Activated T-helper 1 cell treated with anti-CD3 and anti-CD28 coated beads, Interleukin-12 subunit alpha, Interleukin-12 subunit beta, Interleukin-2, Interleukin-4 antibody, amounts not matched to agents 30 ng/mL and 10 ng/mL and 1 ng/mL, durations not matched to agents 14 hours and 24 hours and 36 hours (primary cell): ENCODE measurements around the gene EIF5. TPM values are rescaled to one million over a fixed set of nuclear protein-coding genes. Genes with fewer than 3 reads are reported as not detected.

Experiments used
- DNase-seq: peaks from one replicate; pipeline ENCODE4 v3.0.0; 2021; ENCODE audit warnings: low spot score
- H3K27ac Mint-ChIP-seq: one replicate; pipeline ENCODE4 v1.8.0; 2021; ENCODE audit warnings: mild to moderate bottlenecking, mixed read lengths
- H3K27me3 Mint-ChIP-seq: one replicate; pipeline ENCODE4 v1.8.0; 2022; ENCODE audit warnings: mild to moderate bottlenecking, moderate library complexity, mixed read lengths; ENCODE audit not compliant: insufficient read depth
- H3K36me3 Mint-ChIP-seq: one replicate; pipeline ENCODE4 v1.8.0; 2021; ENCODE audit warnings: low read depth, mixed read lengths
- H3K4me1 Mint-ChIP-seq: one replicate; pipeline ENCODE4 v1.8.0; 2021; ENCODE audit warnings: low read depth, mixed read lengths
- H3K4me3 Mint-ChIP-seq: one replicate; pipeline ENCODE4 v1.8.0; 2021; ENCODE audit warnings: mild to moderate bottlenecking, moderate library complexity, mixed read lengths
- H3K9me3 Mint-ChIP-seq: one replicate; pipeline ENCODE4 v1.8.0; 2021; ENCODE audit warnings: mixed read lengths
- intact Hi-C: fragments of 100-400 bp; cut with micrococcal nuclease; formaldehyde crosslinking; loops from one replicate; pipeline ENCODE4 v1.15.1; 2024
- total RNA-seq: library from RNA; stranded (reverse); gene quantifications from 2 replicates; pipeline ENCODE4 v1.2.3, GENCODE V29; 2022

Gene EIF5
- total RNA-seq, 1 donor from 2014 or later = 292 TPM

GRCh38 chr14:103334644-103335622 lies 896 bp downstream of the EIF5 start:
- Mint-ChIP-seq H3K4me3 (peak overlapping the region; percentile 90), H3K27ac (peak overlapping the region; percentile 81), H3K9me3 (no peaks in the 10 kb centered on the region), H3K36me3 (peaks cover 47% of the 10 kb centered on the region), H3K27me3 (peaks cover 5% of the 10 kb centered on the region), H3K4me1 (peaks cover 43% of the 10 kb centered on the region)
- DNase-seq = peak; percentile 62
- intact Hi-C loops = loop anchor here (1.0 to 10.0 kb wide), 11 partner anchors 9 to 1198 kb away; partner anchors contain the start of genes BAG5, CINP, CKB and COA8

- peaks cover 3% of the 10 kb centered on the region for H3K27me3 Mint-ChIP-seq
- H3K4me1 Mint-ChIP-seq = peaks cover 50% of the 10 kb centered on the region
- peaks cover 57% of the 10 kb centered on the region for H3K36me3 Mint-ChIP-seq
- H3K27ac Mint-ChIP-seq = peak overlapping the region; percentile 81
- DNase-seq = no peak
- intact Hi-C loops = loop anchor here (5.0 to 10.0 kb wide), 2 partner anchors 166 to 189 kb away; partner anchors contain the start of genes CKB and TRMT61A
- H3K4me3 Mint-ChIP-seq = peak overlapping the region; percentile 90
- no peaks in the 10 kb centered on the region for H3K9me3 Mint-ChIP-seq
Observed at GRCh38 chr14:103336191-103336590, 2.2 kb downstream of the EIF5 start.

GRCh38 chr14:103337794-103338193 lies 3.8 kb downstream of the EIF5 start:
- no peak for DNase-seq
- Mint-ChIP-seq H3K4me3 (no peak overlapping the region), H3K9me3 (no peaks in the 10 kb centered on the region), H3K27ac (no peak overlapping the region), H3K27me3 (peaks cover 3% of the 10 kb centered on the region), H3K36me3 (peaks cover 67% of the 10 kb centered on the region), H3K4me1 (peaks cover 45% of the 10 kb centered on the region)
- intact Hi-C loops = loop anchor here (5.0 to 10.0 kb wide), 2 partner anchors 165 to 187 kb away; partner anchors contain the start of genes CKB and TRMT61A

GRCh38 chr14:103339561-103339960 lies 5.5 kb downstream of the EIF5 start:
- Mint-ChIP-seq H3K9me3 (no peaks in the 10 kb centered on the region), H3K27ac (no peak overlapping the region), H3K4me3 (no peak overlapping the region), H3K36me3 (peaks cover 82% of the 10 kb centered on the region), H3K4me1 (peaks cover 45% of the 10 kb centered on the region), H3K27me3 (no peaks in the 10 kb centered on the region)
- no peak for DNase-seq
- intact Hi-C loops = loop anchor here (5.0 to 10.0 kb wide), 2 partner anchors 163 to 185 kb away; partner anchors contain the start of genes CKB and TRMT61A

- H3K27ac Mint-ChIP-seq = no peak overlapping the region
- no peak overlapping the region for H3K4me3 Mint-ChIP-seq
- H3K36me3 Mint-ChIP-seq = peaks cover 79% of the 10 kb centered on the region
- H3K27me3 Mint-ChIP-seq = no peaks in the 10 kb centered on the region
- no peak for DNase-seq
- H3K4me1 Mint-ChIP-seq = peaks cover 39% of the 10 kb centered on the region
- no peaks in the 10 kb centered on the region for H3K9me3 Mint-ChIP-seq
- intact Hi-C loops = no loop called here
Observed at GRCh38 chr14:103340480-103341212, 6.6 kb downstream of the EIF5 start.

GRCh38 chr14:103341250-103342129 lies 7.5 kb downstream of the EIF5 start:
- no peak overlapping the region for H3K4me3 Mint-ChIP-seq
- H3K4me1 Mint-ChIP-seq = peaks cover 30% of the 10 kb centered on the region
- no peaks in the 10 kb centered on the region for H3K9me3 Mint-ChIP-seq
- H3K27ac Mint-ChIP-seq = peak overlapping the region; percentile 9
- DNase-seq = no peak
- intact Hi-C loops = no loop called here
- H3K36me3 Mint-ChIP-seq = peaks cover 71% of the 10 kb centered on the region
- no peaks in the 10 kb centered on the region for H3K27me3 Mint-ChIP-seq

GRCh38 chr14:103343164-103343879 lies 9.3 kb downstream of the EIF5 start:
- Mint-ChIP-seq H3K4me3 (no peak overlapping the region), H3K4me1 (peaks cover 12% of the 10 kb centered on the region), H3K36me3 (peaks cover 54% of the 10 kb centered on the region), H3K27me3 (no peaks in the 10 kb centered on the region), H3K27ac (no peak overlapping the region), H3K9me3 (no peaks in the 10 kb centered on the region)
- intact Hi-C loops = no loop called here
- no peak for DNase-seq

- H3K36me3 Mint-ChIP-seq = peaks cover 46% of the 10 kb centered on the region
- H3K27me3 Mint-ChIP-seq = no peaks in the 10 kb centered on the region
- H3K4me1 Mint-ChIP-seq = peaks cover 7% of the 10 kb centered on the region
- H3K9me3 Mint-ChIP-seq = no peaks in the 10 kb centered on the region
- no peak overlapping the region for H3K4me3 Mint-ChIP-seq
- no peak for DNase-seq
- no peak overlapping the region for H3K27ac Mint-ChIP-seq
- intact Hi-C loops = loop anchor here (1.0 kb wide), 1 partner anchor 9 kb away; no protein-coding TSS in a partner anchor
Observed at GRCh38 chr14:103343905-103344797, 10.1 kb downstream of the EIF5 start.

- H3K9me3 Mint-ChIP-seq = no peaks in the 10 kb centered on the region
- intact Hi-C loops = no loop called here
- no peaks in the 10 kb centered on the region for H3K27me3 Mint-ChIP-seq
- no peak for DNase-seq
- no peak overlapping the region for H3K4me3 Mint-ChIP-seq
- no peak overlapping the region for H3K27ac Mint-ChIP-seq
- peaks cover 30% of the 10 kb centered on the region for H3K36me3 Mint-ChIP-seq
- no peaks in the 10 kb centered on the region for H3K4me1 Mint-ChIP-seq
Observed at GRCh38 chr14:103346286-103346685, 12.2 kb downstream of the EIF5 start.

- Mint-ChIP-seq H3K27ac (no peak overlapping the region), H3K4me1 (no peaks in the 10 kb centered on the region), H3K4me3 (no peak overlapping the region), H3K27me3 (no peaks in the 10 kb centered on the region), H3K9me3 (no peaks in the 10 kb centered on the region), H3K36me3 (peaks cover 21% of the 10 kb centered on the region)
- no peak for DNase-seq
- intact Hi-C loops = no loop called here
Observed at GRCh38 chr14:103347091-103347815, 13.2 kb downstream of the EIF5 start.
